ENCODE results near the gene BTBD10.
"Not testable (repeated sequence)": the region's sequence is repeated elsewhere in the genome, so short reads cannot be mapped to it uniquely, and the experiment has no call there.

BTBD10 gene

GRCh38 chr11:13440100-13440855 lies 22.7 kb downstream of the BTBD10 start:
- no peak for DNase-seq (ENCODE audit: low read depth)

- no peak for DNase-seq (ENCODE audit: low read depth)
These were observed 24.7 kb downstream of the BTBD10 start for GRCh38 chr11:13438291-13438690.

- DNase-seq (ENCODE audit: low read depth) = not testable (repeated sequence)
These were observed 26.2 kb downstream of the BTBD10 start for GRCh38 chr11:13436836-13437235.

DNA sequence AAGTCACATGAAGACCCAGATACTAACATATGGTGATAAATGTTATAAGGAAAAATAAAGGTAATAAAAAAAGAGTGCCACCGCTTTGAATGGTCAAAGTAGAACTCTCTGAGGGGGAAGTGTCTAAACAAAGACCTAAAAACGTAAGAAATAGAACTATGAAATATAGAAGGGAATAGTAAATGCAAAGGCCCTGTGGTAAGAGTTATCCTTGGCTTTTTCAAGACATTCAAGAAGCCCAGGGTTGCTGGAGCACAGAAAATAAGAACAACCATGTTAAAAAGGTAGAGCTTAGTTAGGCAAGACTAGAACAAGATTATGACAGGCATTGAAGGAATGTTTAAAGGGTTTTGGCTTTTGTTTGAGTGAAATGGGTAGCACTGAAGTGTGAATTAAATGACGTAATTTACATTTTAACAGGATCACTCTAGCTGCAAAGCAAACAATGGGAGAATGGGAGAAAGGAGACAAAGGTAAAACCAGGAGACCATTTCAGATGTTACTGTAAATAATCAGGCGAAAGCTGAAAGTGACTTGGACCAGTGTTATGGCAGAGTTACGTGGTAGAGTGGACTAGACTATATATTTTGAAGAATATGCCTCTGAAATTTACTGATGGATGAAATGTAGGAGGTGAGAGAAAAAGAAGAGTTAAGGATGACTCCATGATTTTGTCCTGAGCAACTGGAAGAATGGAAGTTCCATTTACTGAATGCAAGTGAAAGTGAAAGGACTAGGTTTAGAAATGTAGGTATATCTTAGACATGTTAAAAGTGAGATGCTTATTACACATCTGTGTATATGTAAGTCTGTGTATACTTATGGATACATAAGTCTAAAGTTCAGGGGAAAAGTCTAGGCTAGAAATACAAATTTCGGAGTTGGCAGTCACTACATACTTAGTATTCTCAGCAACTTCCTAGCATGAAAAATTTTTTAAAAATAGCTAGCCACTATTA lies 28.5 kb downstream of the BTBD10 start:
- DNase-seq (ENCODE audit: low read depth) = no peak

GRCh38 chr11:13433437-13433836 lies 29.6 kb downstream of the BTBD10 start:
- DNase-seq (ENCODE audit: low read depth) = no peak

DNA sequence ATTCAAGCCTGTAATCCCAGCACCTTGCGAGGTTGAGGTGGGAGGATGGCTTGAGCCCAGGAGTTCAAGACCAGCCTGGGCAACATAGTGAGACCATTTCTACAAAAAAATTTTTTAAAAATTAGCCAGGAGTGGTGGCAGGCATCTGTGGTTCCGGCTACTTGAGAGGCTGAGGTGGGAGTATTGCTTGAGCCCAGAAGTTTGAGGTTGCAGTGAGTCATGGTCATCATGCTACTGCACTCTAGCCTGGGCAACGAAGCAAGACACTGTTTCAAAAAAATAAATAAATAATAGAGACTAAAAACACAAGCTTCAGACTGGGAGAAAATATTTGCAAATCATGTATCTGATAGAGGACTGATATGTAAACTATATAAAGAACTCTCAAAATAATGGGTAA lies 33.2 kb downstream of the BTBD10 start:
- no peak for DNase-seq (ENCODE audit: low read depth)

GRCh38 chr11:13429288-13429687 lies 33.7 kb downstream of the BTBD10 start:
- no peak for DNase-seq (ENCODE audit: low read depth)

- no peak for DNase-seq (ENCODE audit: low read depth)
These were observed 35.6 kb downstream of the BTBD10 start for GRCh38 chr11:13427440-13427839.

DNA sequence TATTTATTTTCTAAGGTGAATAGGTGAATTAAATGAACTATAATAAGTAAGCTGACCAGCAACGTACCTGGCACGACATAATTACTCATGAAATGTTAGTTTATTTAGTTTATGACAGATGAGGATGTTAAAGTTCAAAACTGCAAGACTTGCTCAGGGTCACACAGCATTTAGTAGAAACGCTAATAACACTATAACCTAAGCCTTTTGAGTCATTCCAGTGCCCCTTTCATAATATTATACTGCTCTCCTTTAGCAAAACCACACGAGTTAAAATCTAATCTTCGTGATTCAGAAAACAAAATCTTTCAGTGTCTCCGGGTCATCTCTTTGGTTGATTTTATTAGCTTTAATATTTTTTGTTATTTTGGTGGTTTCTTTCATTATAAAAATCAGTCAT lies 39.6 kb downstream of the BTBD10 start:
- DNase-seq (ENCODE audit: low read depth) = no peak

GRCh38 chr11:13421561-13421960 lies 41.5 kb downstream of the BTBD10 start:
- no peak for DNase-seq (ENCODE audit: low read depth)

DNA sequence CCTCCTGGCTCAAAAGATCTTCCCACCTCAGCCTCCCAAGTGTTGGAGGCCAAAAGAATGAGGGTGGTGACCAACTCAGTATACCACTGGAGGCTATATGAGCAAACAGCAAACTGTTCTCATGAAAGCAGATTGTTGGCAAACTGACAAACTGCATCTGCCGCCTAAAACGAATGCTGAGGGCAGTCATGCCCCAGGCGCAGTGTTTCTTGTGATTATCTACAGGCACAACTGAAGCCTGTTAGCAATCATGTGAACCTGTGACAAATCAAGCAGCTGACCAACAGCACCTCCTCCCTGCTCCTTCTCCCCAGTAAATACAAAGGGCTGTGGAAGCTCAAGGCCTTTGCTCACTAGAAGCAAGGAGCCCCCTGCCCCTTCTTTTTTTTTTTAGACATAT lies 47.8 kb downstream of the BTBD10 start:
- no peak for DNase-seq (ENCODE audit: low read depth)

- no peak for DNase-seq (ENCODE audit: low read depth)
These were observed 57.8 kb downstream of the BTBD10 start for GRCh38 chr11:13405220-13405619.

- DNase-seq (ENCODE audit: low read depth) = not testable (repeated sequence)
These were observed 64.7 kb downstream of the BTBD10 start for GRCh38 chr11:13398335-13398734.

DNA sequence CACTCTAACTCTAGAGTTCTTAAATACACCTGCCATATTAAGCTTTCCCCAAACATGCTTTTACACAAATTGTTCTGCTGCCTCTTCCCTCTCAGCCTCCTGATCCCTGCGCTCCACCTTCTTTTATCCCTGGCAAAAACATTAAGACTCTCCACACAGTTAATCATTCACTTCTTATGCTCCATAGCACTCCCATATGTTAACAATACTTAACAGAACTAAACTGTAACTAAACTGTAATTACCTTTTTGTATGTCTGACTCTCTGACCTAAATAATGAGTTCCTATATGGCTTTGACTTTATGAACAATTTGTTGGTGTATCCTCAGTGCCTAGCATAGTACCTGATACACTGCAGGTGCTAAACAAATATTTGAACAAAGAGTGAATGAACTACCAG lies 71.8 kb downstream of the BTBD10 start:
- DNase-seq (ENCODE audit: low read depth) = no peak

- DNase-seq (ENCODE audit: low read depth) = no peak
These were observed 74.3 kb downstream of the BTBD10 start for GRCh38 chr11:13388741-13389140.

GRCh38 chr11:13386567-13386966 lies 76.5 kb downstream of the BTBD10 start:
- DNase-seq (ENCODE audit: low read depth) = no peak

- no peak for DNase-seq (ENCODE audit: low read depth)
These were observed 77.9 kb downstream of the BTBD10 start for GRCh38 chr11:13384908-13385640.

- DNase-seq (ENCODE audit: low read depth) = no peak
These were observed 80.3 kb downstream of the BTBD10 start for GRCh38 chr11:13382751-13383150.

DNA sequence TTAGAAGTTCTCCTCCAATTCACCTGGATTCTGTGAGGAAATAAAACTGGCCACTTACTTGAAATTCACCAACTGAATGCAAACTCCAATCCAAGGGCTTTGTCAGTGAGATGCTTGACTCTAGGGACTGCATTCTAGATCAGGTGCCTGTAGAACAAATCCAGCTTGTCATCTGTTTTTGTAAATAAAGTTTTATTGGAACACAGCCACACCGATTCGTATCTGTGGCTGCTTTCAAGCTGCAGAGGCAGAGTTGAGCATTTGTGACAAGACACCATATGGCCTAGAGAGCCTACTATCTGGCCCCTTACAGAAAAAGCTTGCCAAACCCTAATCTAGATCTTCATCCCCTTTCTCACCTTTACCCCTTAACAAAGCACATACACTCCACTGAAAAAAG lies 82.3 kb downstream of the BTBD10 start:
- DNase-seq (ENCODE audit: low read depth) = no peak

DNA sequence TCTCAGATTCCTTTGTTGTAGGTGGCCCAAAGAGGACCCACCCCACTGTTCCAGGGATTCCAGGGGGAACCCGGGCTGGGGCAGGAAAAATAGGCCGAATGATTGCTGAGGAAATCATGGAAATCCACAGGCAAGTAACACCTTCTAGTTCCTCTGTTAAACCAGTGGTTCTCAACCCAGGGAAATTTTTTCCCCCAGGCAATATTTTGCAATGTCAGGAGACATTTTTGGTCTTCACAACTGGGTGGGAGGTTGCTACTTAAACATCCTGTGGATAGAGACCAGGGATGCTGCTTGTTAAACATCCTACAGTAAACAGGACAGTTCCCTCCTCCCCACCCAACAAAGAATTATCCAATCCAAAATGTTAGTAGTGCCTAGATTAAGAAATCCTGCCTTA lies 84.7 kb downstream of the BTBD10 start:
- no peak for DNase-seq (ENCODE audit: low read depth)

DNA sequence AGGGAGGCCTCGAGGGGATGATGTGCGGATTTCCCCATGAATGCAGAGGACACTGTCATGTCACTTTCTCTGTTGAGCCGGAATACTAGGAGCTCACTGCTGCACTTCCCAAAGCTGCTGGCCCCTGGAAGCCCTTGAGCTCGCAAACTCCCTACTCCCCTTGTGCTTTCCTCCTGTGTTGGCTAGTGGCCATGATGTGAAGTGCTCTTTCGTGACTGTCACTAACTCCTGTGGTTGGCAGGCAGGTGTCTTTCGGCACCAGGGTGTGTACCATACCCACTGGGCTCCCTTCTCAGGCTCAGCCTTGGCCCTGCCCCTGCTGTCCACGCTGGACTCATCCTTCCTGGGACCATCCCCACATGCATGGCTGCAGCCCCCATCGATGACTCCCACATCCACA lies 86.2 kb downstream of the BTBD10 start:
- DNase-seq (ENCODE audit: low read depth) = no peak

GRCh38 chr11:13376402-13376801 lies 86.6 kb downstream of the BTBD10 start:
- no peak for DNase-seq (ENCODE audit: low read depth)

- DNase-seq (ENCODE audit: low read depth) = no peak
These were observed 87.2 kb downstream of the BTBD10 start for GRCh38 chr11:13375798-13376197.
